Superior temporal gyrus (tissue), 1 donor: ENCODE measurements around the gene TNFRSF19.

ENCODE experiments used
- DNase-seq: peaks from one replicate; pipeline ENCODE4 v3.0.0-alpha.2; 2016; ENCODE audit errors: extremely low spot score

Gene TNFRSF19

DNA sequence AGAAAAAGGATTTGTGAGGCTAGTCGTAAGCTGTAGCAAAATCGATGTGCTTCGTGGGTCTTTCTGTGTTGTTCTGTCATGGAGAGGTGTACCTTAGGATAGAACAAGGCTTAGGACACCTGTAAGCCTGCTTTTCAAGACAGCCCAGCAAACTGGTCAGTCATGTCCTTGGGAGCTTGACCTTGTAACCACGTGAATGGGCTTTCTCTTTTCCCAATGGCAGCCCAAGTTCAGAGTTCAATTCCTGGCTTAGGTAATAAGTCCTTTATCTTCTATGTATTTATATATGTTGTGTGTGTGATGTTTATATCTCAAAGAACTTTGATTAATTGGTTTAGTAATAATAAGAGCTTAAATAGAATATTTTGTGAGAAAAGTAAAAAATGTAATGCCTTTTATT is 112.9 kb downstream of the TNFRSF19 start:
- no peak for DNase-seq

DNA sequence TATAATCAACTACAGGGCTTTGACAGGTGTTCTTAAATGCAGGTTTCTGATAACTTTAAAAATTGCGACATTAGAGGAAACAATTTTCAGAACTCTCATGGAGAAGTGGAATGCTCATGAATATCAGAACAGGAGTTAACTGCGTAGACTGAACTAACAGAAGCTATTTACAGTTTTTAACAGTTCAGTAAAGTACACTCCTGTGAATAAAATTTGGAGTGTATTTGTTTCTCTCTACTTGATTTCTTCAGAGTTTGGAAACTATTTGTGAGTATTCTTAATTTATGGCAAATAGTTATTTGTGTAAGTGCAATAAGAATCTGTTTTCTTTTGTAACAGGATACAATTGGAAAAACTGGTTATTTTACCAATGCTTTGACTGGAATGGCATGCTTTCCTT is 114.4 kb downstream of the TNFRSF19 start:
- no peak for DNase-seq

GRCh38 chr13:23685416-23685815 is 115.2 kb downstream of the TNFRSF19 start:
- DNase-seq = no peak

GRCh38 chr13:23686948-23687347 is 116.7 kb downstream of the TNFRSF19 start:
- no peak for DNase-seq

DNA sequence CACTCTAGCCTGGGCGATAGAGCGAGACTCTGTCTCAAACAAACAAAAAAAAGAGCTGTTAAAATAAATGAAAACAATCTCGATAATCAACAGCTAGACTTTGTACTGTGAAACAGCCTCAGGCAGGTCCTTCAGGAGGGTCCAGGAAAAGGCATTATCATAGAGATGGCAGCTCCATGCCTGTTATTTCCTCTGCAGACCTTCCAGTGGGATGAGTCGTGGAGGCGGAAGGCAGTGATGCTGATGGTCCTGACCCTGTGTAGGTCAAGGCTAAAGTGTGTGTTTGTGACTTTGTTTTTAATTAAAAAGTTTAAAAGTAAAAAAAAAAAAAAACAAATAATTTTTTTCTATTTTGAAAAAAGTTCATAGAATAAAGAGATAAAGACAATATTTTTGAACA is 117.4 kb downstream of the TNFRSF19 start:
- DNase-seq = no peak

GRCh38 chr13:23688336-23688735 is 118.1 kb downstream of the TNFRSF19 start:
- DNase-seq = no peak

DNA sequence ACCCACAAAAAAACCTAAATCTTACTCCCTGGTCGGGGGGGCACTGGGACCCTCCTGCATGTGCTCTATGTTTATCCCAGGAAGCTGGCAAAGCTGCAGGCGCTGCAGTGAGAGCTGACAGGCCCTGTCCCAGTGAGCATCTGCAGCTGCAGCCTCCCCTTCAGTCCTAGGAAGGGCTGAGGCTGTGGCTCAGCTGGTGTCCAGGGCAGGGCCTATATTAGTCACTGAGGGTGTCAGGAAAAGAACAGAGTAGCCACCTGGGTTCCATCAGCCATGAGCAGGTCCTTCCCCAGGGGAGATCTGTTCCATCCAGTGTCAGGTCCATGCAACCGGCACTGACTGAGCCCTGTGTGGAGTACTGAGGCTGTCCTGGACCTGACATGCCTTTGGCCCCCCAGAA is 120.5 kb downstream of the TNFRSF19 start:
- DNase-seq = no peak

DNA sequence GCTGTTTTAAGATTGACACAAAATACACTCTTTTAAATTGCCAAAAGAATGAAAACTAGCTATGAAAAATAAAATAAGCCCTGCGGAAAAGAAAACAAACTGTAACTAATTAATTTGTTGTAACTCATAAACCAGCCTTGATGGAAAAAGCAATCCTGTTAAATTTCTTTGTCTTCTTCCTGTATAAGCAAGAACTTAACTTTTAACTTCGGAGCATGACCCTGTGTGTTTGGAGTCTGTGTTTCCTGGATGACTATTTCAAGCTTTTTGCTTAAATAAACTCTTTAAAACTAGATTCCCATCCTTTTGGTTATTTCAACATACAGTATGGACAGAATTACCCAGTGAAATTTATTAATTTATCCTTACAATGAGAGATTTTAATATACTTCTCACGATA is 122.6 kb downstream of the TNFRSF19 start:
- no peak for DNase-seq

- no peak for DNase-seq
These were observed 125.0 kb downstream of the TNFRSF19 start for GRCh38 chr13:23695196-23695595.

GRCh38 chr13:23695711-23696464 is 125.7 kb downstream of the TNFRSF19 start:
- DNase-seq = no peak

- DNase-seq = no peak
These were observed 126.4 kb downstream of the TNFRSF19 start for GRCh38 chr13:23696610-23697009.

- no peak for DNase-seq
These were observed 127.6 kb downstream of the TNFRSF19 start for GRCh38 chr13:23697772-23698313.

DNA sequence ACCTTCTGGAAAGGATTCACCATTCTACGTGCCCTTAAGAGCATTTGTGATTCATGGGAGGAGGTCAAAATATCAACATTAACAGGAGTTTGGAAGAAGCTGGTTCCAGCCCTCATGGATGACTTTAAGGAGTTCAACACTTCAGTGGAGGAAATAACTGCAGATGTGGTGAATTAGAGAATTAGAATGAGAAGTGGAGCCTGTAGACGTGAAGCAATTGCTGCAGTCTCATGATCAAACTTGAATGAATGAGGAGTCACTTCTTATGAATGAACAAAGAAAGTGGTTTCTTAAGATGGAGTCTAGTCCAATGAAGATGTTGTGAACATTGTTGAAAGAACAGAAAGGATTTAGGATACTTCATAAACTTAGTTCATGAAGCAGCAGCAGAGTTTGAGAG is 129.1 kb downstream of the TNFRSF19 start:
- DNase-seq = no peak

DNA sequence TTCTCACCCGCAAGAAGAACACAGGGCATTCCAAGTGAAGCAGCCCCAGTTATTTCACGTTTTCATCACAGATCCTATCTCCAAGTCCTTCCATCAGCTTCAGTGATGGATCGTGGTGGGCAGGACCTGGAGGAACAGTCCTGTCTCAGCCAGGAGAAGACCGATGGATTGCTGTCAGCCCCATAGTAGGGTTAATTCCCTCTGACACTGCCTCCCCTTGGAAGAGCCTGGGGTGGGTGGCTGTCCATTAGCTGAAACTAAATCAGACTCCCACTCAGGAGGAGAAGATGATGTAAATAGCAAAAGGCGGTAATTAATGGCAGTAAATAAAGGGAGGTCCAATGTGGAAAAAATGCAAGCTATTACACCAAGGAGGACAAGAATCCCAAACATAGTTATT is 131.0 kb downstream of the TNFRSF19 start:
- no peak for DNase-seq

DNA sequence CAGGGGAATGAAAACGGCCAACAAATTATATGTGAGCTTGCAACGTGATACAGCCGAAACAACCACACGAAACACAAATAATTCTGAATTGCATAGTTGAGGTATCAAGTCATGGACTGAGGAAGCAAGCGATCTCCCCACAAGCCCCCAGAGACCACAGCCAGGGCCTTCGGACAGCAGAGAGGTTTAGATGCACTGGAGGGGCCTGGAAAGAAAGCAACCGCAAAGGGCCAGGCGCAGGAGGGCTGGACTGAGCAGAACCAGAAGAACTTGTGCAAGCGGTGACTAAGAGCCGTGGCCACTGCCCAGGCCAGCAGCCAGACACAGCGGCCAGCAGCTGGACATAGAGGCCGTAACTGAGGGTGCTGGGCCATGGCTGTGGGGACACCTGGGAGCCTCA is 131.4 kb downstream of the TNFRSF19 start:
- DNase-seq = no peak

DNA sequence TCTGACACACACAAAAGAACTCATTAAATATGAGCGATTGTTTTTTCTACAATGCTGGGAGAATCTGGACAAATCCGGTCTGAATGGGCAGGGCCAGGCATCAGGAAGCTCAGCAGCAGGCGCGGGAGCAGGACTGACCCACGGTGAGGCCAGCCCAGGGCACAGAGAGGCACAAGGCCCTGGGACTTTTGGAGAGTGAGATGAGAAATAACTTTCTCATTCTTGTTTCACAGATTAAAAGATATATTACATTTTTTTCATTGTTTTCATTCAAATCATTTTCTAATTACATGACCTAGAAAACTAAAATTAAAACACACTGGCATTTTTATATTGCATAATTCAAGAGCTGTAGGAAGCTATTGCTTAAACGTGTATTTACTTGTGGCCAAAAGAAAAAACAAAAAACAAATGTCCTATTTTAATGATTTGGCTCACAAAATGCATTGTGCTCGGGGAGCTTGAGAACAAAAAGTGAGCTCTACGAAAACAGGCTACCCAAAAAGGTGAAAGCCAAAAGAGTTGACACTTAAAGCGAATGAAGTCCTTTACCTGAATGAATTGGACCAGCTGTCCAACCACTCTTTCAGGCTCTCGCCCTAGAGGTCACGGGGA is 133.1 kb downstream of the TNFRSF19 start:
- no peak for DNase-seq

DNA sequence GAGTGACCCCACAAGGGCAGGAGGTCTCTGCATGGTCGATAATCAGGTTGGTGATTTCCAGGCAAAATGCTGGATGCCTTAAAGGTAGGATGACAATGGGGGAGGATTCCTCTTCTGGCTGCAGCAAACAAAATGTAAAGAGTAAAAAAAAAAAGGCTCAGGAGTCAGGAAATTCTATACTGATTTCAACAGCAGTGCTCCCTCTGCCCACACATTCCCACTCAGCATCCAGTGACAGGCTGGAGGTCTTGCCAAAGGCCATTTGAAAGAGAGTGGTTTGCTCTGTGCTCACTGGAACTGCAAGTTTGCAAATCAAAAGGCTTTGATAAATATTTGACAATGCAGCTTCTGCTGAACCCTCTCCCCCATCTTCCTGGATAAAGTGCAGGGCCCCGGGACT is 135.4 kb downstream of the TNFRSF19 start:
- no peak for DNase-seq

GRCh38 chr13:23707674-23708073 is 137.5 kb downstream of the TNFRSF19 start:
- no peak for DNase-seq

GRCh38 chr13:23709536-23709935 is 139.3 kb downstream of the TNFRSF19 start:
- no peak for DNase-seq

- DNase-seq = no peak
These were observed 140.2 kb downstream of the TNFRSF19 start for GRCh38 chr13:23710366-23710765.

GRCh38 chr13:23711355-23711754 is 141.1 kb downstream of the TNFRSF19 start:
- DNase-seq = no peak

DNA sequence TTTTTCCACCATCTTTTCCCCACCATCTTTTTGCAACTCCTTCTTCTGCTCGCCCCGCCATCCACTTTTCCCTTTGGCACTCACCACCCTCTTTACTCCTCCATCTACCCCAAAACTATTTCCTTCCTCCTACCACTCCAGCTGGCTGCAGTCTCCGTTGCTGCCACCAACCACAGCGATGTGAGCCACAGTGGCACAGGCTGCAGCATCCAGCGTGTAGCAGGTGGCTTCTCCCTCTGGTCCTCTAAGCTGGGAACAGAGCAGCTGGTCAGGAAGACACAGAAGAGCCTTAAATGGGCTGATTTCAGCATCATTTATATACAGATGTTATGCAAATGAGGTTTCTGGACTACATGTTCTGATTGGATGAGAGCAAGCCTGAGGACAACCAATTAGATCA is 144.5 kb downstream of the TNFRSF19 start:
- no peak for DNase-seq

GRCh38 chr13:23715092-23715761 is 145.0 kb downstream of the TNFRSF19 start:
- DNase-seq = no peak
